WTC11 (cell line): Measurements from ENCODE around the gene MAN1B1.

Source experiments
- ATF1 ChIP-seq: sonication (generic); formaldehyde crosslinking; IDR thresholded peaks from 2 replicates; pipeline ENCODE4 v1.8.1; 2023; ENCODE audit warnings: mild to moderate bottlenecking, moderate library complexity, missing genetic modification reagents
- ATF2 ChIP-seq: sonication (generic); formaldehyde crosslinking; IDR thresholded peaks from 2 replicates; pipeline ENCODE4 v1.8.1; 2022; ENCODE audit warnings: low read depth, missing genetic modification reagents, borderline replicate concordance
- CBFB ChIP-seq: sonication (generic); formaldehyde crosslinking; IDR thresholded peaks from 2 replicates; pipeline ENCODE4 v1.8.1; 2022; ENCODE audit warnings: mild to moderate bottlenecking, low read depth, missing genetic modification reagents
- CREB1 ChIP-seq: sonication (generic); formaldehyde crosslinking; IDR thresholded peaks from 2 replicates; pipeline ENCODE4 v1.8.0; 2023; ENCODE audit warnings: mild to moderate bottlenecking, missing genetic modification reagents
- CTCF ChIP-seq: fragments of 200-600 bp; IDR thresholded peaks from 2 replicates; pipeline ENCODE4 v1.8.0; 2022; ENCODE audit warnings: antibody characterized with exemption
- GABPB1 ChIP-seq: sonication (generic); formaldehyde crosslinking; IDR thresholded peaks from 2 replicates; pipeline ENCODE4 v1.8.1; 2023; ENCODE audit warnings: mild to moderate bottlenecking, missing genetic modification reagents
- MAX ChIP-seq: sonication (generic); formaldehyde crosslinking; IDR thresholded peaks from 2 replicates; pipeline ENCODE4 v1.8.0; 2022; ENCODE audit warnings: mild to moderate bottlenecking, missing genetic modification reagents
- SMAD4 ChIP-seq: sonication (generic); formaldehyde crosslinking; IDR thresholded peaks from 2 replicates; pipeline ENCODE4 v1.8.0; 2022; ENCODE audit warnings: mild to moderate bottlenecking, missing genetic modification reagents
- SP1 ChIP-seq: sonication (generic); formaldehyde crosslinking; conservative IDR thresholded peaks from 2 replicates; pipeline ENCODE4 v1.8.1; 2022; ENCODE audit warnings: missing genetic modification reagents
- STAT6 ChIP-seq: sonication (generic); formaldehyde crosslinking; conservative IDR thresholded peaks from 2 replicates; pipeline ENCODE4 v1.8.1; 2023; ENCODE audit warnings: mild to moderate bottlenecking, low read depth, missing genetic modification reagents, moderate library complexity
- USF2 ChIP-seq: sonication (generic); formaldehyde crosslinking; IDR thresholded peaks from 2 replicates; pipeline ENCODE4 v1.8.1; 2023; ENCODE audit warnings: mild to moderate bottlenecking, missing genetic modification reagents, moderate library complexity
- ZNF232 ChIP-seq: sonication (generic); formaldehyde crosslinking; IDR thresholded peaks from 2 replicates; pipeline ENCODE4 v1.8.0; 2022; ENCODE audit warnings: mild to moderate bottlenecking, missing genetic modification reagents

- no peak for TF ChIP-seq CTCF
- no peak for TF ChIP-seq CREB1 (CRISPR knock-in tag)
- TF ChIP-seq USF2 (CRISPR knock-in tag) = no peak
- TF ChIP-seq ZNF232 = no peak
- no peak for TF ChIP-seq ATF1 (CRISPR knock-in tag)
- no peak for TF ChIP-seq SMAD4 (CRISPR knock-in tag)
- TF ChIP-seq MAX = no peak
- TF ChIP-seq SP1 (CRISPR knock-in tag) = no peak
- TF ChIP-seq ATF2 = no peak
- no peak for TF ChIP-seq GABPB1 (CRISPR knock-in tag)
- TF ChIP-seq STAT6 (CRISPR knock-in tag) = no peak
- TF ChIP-seq CBFB (CRISPR knock-in tag) = no peak
Measured at GRCh38 chr9:137082222-137082924, 4.4 kb upstream of the MAN1B1 start.
